HG02943 (cell line): ENCODE data around the gene AOAH.
"Not testable (repeated sequence)": the region's sequence is repeated elsewhere in the genome, so short reads cannot be mapped to it uniquely, and the experiment has no call there.

Source experiments
- ATAC-seq: cut with Tn5 transposase; IDR thresholded peaks from one replicate; pipeline ENCODE4 v1.9.1; 2021; ENCODE audit warnings: mild to moderate bottlenecking, low read depth, moderate library complexity; ENCODE audit not compliant: unreplicated experiment

AOAH gene

DNA sequence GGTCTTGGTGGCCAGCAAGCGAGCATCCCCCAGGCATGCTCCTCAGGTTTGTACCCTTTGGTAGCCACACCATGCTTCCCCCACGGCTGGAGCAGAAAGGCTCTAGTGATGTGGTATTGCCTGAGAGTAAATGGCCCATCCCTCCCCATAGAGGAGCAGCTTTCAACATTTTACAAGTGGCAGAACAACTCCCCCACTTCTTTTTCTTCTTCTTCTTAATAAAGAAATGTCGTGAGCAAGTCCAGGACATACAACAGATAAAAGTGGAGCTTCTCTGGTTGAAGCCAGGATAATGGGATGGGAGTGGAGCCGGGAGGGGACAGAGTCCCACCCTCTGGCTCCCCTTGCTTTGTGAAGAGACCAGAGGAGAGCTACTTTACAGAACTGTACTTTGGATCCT lies 203.2 kb downstream of the AOAH start:
- no peak for ATAC-seq

- no peak for ATAC-seq
Measured at GRCh38 chr7:36515847-36516246, 208.4 kb downstream of the AOAH start.

DNA sequence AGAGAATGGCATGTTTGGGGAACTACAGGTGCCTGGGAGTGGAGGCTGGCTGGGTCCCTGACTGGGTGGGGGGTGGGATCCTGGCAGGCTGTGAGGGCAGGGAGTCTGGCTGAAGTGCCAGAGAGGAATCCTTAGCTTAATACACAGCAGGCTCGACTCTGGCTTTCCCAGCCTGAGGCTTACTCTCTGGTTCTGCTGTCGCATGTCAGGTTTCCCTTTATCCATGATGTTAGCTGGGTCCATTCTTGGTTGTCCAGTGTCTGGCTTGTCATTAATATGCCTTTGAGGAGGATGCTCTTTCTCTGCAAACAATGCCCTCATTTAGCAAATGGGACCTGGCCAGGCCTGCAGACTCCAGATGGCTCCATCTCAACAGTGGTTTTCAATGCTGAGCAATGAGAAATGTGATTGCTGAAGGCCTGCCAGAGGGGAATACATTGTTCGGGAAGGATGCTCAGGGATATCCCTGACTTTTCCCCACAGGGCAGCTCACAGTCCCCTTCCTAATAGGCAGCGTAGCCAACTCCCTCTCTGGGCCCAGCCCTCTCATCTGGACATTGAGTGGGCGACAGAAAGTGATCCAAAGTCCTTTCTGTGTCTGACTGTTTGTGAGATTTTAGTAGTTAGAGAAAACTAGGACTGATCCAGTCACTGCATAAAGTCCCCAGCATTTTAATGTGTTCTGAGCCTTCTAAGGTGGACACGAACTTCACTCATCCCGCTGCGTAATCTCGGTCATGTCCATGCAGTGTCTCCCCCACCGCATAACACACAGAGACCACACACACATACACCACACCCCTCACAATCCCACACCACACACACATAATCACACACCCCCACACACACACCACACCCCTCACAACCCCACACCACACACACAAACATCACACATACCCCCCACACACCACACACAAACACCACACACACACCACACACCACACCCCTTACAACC lies 209.7 kb downstream of the AOAH start:
- no peak for ATAC-seq

GRCh38 chr7:36513393-36513792 lies 210.9 kb downstream of the AOAH start:
- no peak for ATAC-seq

- ATAC-seq: no peak
Measured at GRCh38 chr7:36512616-36513015, 211.7 kb downstream of the AOAH start.

GRCh38 chr7:36509962-36510361 lies 214.3 kb downstream of the AOAH start:
- no peak for ATAC-seq

GRCh38 chr7:36507475-36508440 lies 216.5 kb downstream of the AOAH start:
- ATAC-seq: no peak

- ATAC-seq: no peak
Measured at GRCh38 chr7:36506820-36507219, 217.5 kb downstream of the AOAH start.

GRCh38 chr7:36506130-36506798 lies 218.0 kb downstream of the AOAH start:
- no peak for ATAC-seq

DNA sequence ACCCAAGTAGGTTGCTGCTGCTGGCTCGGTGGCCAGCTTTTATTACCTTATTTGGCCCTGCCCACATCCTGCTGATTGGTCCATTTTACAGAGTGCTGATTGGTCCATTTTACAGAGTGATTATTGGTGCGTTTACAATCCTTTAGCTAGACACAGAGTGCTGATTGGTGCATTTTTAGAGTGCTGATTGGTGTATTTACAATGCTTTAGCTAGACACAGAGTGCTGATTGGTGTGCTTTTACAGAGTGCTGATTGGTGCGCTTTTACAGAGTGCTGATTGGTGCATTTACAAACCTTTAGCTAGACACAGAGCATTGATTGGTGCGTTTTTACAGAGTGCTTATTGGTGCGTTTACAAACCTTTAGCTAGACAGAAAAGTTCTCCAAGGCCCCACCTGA lies 219.7 kb downstream of the AOAH start:
- ATAC-seq: not testable (repeated sequence)

DNA sequence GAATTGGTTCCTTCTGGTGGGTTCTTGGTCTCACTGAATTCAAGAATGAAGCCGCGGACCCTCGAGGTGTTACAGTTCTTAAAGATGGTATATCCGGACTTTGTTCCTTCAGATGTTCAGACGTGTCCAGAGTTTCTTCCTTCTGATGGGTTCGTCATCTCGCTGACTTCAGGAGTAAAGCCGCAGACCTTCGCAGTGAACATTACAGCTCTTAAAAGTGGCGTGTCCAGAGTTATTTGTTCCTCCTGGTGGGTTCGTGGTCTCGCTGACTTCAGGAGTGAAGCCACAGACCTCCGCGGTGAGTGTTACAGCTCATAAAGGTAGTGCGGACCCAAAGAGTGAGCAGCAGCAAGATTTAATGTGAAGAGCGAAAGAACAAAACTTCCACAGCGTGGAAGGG lies 220.1 kb downstream of the AOAH start:
- ATAC-seq: not testable (repeated sequence)

GRCh38 chr7:36497775-36498174 lies 226.5 kb downstream of the AOAH start:
- ATAC-seq: no peak

DNA sequence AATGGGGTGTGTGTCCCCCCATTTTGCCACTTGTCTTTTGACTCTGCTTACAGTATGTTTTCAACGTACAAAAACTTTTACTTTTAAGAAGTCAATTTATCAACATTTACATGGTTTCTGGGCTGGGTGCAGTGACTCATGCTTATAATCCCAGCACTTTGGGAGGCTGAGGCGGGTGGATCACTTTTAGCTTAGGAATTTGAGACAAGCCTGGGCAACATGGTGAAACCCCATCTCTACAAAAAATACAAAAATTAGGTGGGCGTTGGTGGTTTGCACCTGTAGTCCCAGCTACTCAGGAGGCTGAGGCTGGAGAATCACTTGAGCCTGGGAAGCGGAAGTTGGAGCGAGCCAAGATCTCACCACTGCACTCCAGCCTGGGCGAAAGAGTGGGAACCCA lies 227.1 kb downstream of the AOAH start:
- ATAC-seq: not testable (repeated sequence)

GRCh38 chr7:36496576-36496975 lies 227.7 kb downstream of the AOAH start:
- ATAC-seq: no peak

DNA sequence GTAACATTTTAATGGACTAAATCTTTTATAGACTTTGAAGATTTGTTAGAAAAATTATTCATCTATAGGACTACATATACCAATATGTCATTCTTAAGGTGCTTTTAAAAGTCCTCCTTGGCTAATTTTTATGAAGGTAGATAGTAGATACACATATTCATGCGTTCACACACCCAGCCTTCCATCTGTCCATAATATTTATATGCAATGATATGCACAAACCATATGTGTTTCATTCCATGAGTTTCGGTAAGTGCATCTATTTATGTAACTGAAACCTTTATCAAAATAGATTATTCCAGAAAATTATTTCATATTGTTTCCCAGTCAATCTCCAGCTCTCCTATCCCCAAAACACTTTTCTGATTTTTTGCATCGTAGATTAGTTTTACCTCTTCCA lies 233.0 kb downstream of the AOAH start:
- no peak for ATAC-seq

- no peak for ATAC-seq
Measured at GRCh38 chr7:36490419-36490830, 233.9 kb downstream of the AOAH start.

DNA sequence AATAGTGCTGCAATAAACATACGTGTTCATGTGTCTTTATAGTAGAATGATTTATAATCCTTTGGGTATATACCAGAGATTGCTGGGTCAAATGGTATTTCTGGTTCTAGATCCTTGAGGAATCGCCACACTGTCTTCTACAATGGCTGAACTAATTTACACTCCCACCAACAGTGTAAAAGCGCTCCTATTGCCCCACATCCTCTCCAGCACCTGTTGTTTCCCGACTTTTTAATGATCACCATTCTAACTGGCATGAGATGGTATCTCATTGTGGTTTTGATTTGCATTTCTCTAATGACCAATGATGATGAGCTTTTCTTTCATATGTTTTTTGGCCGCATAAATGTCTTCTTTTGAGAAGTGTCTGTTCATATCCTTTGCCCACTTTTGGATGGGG lies 235.6 kb downstream of the AOAH start:
- ATAC-seq: not testable (repeated sequence)

- no peak for ATAC-seq
Measured at GRCh38 chr7:36487756-36488336, 236.4 kb downstream of the AOAH start.

DNA sequence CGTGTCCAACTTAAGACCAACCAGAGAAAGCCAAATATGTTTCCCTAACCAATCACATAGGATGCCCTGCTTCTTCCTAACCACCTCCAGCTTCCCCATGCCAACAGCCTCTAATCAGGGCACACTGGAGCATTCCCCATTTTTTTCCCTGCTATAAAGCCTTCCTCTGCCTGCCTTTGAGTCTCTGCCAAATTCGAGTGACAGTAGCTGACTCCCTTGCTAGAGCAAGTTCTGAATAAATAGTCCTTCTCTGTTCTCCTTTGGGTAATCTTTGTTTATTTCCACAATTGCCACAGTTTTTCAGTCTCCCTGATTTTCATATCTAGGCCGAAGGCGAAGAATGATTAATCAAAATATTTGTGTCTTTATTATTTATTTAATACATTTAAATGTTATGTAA lies 238.0 kb downstream of the AOAH start:
- no peak for ATAC-seq

DNA sequence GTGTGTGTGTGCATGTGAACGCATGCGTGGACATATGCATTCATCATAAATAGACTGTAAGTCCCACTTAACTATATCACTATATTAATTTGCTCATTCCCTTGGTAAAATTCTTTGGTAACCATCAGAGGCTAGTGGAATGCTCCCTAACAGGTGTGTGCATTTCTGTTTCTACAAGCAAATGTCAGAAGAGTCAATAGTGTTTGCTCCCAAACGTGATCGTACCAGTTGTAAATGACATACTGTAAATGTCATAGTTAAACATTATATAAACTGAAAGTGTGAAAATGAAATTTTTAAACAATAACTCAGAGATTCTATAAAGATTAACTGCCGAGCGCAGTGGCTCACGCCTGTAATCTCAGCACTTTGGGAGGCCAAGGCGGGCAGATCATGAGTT lies 240.0 kb downstream of the AOAH start:
- no peak for ATAC-seq
